ENCODE data around the gene DGKZ. TPM values are rescaled to one million over a fixed set of nuclear protein-coding genes. Genes with fewer than 3 reads are reported as not detected.
A peak's percentile ranks its signal among the peaks of the same experiment; 100 is the strongest.
"Not testable (repeated sequence)": the region's sequence is repeated elsewhere in the genome, so short reads cannot be mapped to it uniquely, and the experiment has no call there.

Gene DGKZ
- total and polyA plus RNA-seq, 5 experiments from 2014 or later = 47.1 to 243 (median 71.0) TPM

DNA sequence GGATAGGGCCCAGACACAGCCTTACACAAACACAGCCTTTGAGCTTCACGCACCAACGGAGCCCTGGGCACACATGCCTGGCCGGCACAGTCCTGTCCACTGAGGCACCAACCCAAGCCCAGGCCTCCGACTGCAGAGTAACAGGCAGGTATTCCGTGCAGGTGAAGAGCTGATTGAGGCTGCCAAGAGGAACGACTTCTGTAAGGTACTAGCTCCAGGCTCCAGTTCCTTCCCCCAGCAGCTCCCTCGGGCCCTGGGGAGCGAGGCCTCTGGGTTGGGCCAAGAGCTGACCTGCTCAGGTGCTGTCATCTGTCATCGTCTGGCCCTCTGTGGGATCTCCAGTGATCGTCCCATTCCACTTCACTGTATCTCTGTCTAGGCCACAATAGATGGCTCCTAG, 31.0 kb downstream of the DGKZ start:
- H3K4me1 Mint-ChIP-seq = peaks cover 12 to 23% (median 15%) of the 10 kb centered on the region in 4 donors
- H3K36me3 Mint-ChIP-seq = peaks cover 0 to 50% (median 8%) of the 10 kb centered on the region in 3 donors
- peak overlapping the region in 4 of 10 donors; percentile 40 to 88 (median 82) for H3K27ac Mint-ChIP-seq
- POLR2A ChIA-PET = interaction anchor here (0.8 to 3.1 kb wide), 5 partner anchors 9 to 32 kb away, joined by 3 to 20 read pairs (median 4); no protein-coding TSS in a partner anchor
- H3K27me3 Mint-ChIP-seq = peaks cover 0 to 3% (median 0%) of the 10 kb centered on the region in 5 donors
- H3K9me3 Mint-ChIP-seq = no peaks in the 10 kb centered on the region
- DNase-seq (no peak), ATAC-seq (no peak)
- no peak overlapping the region for H3K4me3 Mint-ChIP-seq

DNA sequence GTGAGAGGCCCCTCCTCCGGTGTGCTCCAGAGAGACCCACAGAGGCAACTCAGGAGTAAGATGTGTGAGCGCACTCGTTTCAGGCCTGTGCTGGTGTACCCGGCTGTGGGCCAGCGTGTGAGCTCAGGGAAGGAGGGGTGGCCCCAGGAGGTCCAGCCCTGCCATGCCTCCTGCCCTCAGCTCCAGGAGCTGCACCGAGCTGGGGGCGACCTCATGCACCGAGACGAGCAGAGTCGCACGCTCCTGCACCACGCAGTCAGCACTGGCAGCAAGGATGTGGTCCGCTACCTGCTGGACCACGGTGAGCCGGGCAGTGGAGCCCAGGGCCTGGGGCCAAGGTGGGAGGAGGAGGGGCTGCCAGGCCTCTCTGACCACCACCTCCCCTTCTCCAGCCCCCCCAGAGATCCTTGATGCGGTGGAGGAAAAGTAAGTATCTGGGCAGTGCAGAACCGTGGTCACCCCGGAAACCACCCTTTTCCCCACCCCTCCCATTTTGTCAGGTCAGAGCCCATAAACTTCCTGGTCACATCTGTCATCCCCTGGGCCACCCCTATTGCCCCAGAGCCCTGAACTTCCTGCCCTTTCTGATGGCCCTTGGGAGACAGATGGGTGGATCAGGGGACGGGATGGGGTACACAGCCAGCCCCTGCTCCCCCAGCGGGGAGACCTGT, 31.7 kb downstream of the DGKZ start:
- Mint-ChIP-seq H3K27ac (peak overlapping the region; percentile 19 to 91 (median 82)), H3K4me1 (peaks cover 12 to 23% (median 16%) of the 10 kb centered on the region in 4 donors), H3K27me3 (peaks cover 0 to 3% (median 0%) of the 10 kb centered on the region in 5 donors), H3K9me3 (no peaks in the 10 kb centered on the region), H3K4me3 (peak overlapping the region in 9 of 10 donors; percentile 16 to 84 (median 51)), H3K36me3 (peaks cover 0 to 44% (median 8%) of the 10 kb centered on the region in 3 donors)
- POLR2A ChIA-PET = interaction anchor here (1.0 to 3.1 kb wide), 4 partner anchors 10 to 30 kb away, joined by 3 to 20 read pairs (median 6); no protein-coding TSS in a partner anchor
- no peak for ATAC-seq
- DNase-seq = no peak

DNA sequence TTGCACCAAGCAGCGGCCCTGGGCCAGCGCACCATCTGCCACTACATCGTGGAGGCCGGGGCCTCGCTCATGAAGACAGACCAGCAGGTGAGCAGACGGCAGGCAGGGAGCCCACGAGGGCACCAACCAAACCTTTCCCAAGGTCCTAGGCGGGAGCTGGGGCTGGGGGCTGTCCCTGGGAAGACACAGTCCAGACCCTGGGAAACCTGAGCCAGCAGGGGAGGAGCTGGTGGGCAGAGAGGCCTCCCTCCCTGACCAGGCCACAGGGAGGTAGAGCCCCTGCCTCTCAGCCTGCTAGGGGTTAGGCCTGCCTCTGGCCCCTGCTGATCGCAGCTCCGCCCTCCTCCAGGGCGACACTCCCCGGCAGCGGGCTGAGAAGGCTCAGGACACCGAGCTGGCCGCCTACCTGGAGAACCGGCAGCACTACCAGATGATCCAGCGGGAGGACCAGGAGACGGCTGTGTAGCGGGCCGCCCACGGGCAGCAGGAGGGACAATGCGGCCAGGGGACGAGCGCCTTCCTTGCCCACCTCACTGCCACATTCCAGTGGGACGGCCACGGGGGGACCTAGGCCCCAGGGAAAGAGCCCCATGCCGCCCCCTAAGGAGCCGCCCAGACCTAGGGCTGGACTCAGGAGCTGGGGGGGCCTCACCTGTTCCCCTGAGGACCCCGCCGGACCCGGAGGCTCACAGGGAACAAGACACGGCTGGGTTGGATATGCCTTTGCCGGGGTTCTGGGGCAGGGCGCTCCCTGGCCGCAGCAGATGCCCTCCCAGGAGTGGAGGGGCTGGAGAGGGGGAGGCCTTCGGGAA, 32.4 kb downstream of the DGKZ start:
- not testable (repeated sequence) for H3K9me3 Mint-ChIP-seq, DNase-seq, H3K27me3 Mint-ChIP-seq
- Mint-ChIP-seq H3K4me3 (peak overlapping the region; percentile 24 to 84 (median 50)), H3K27ac (peak overlapping the region; percentile 19 to 91 (median 82)), H3K4me1 (peaks cover 12 to 23% (median 16%) of the 10 kb centered on the region in 4 donors), H3K36me3 (peaks cover 0 to 38% (median 8%) of the 10 kb centered on the region in 3 donors)
- peak in 1 of 2 donors; percentile 11 for ATAC-seq
- POLR2A ChIA-PET = interaction anchor here (0.8 to 2.2 kb wide), 5 partner anchors 11 to 34 kb away, joined by 3 to 9 read pairs (median 4); no protein-coding TSS in a partner anchor

DNA sequence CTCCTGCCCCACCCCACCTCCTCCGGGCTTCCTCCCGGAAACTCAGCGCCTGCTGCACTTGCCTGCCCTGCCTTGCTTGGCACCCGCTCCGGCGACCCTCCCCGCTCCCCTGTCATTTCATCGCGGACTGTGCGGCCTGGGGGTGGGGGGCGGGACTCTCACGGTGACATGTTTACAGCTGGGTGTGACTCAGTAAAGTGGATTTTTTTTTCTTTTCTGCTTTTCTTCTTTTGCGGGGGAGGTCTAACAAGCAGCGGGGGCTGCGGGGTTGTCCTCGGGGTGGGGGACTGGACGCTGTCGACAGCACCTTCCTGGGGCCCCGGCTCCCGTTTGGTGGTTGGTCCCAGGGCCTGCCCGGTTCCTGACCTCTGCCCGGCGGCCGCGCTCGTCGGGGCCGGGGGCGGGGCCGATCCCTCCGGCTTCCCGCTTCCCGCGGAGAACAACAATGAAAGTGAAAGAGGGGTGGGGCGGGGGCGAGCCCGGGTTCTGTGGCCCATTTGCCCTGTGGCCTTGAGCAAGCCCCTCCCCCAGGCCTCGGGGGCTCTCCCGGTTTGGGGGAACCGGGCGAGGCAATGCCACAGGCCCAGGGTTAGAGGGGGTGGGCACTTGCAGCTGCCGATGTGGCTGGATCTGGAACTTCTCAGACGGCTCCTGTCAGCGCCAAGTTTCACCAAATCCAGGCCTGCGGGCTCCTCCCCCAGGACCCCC, 33.2 kb downstream of the DGKZ start:
- Mint-ChIP-seq H3K9me3 (no peaks in the 10 kb centered on the region), H3K27ac (peak overlapping the region; percentile 34 to 88 (median 76)), H3K27me3 (peaks cover 1 to 11% (median 4%) of the 10 kb centered on the region in 5 donors), H3K36me3 (peaks cover 0 to 30% (median 10%) of the 10 kb centered on the region in 3 donors), H3K4me3 (peak overlapping the region; percentile 74 to 84 (median 79)), H3K4me1 (peaks cover 12 to 23% (median 16%) of the 10 kb centered on the region in 4 donors)
- DNase-seq (peak in 9 of 10 donors; percentile 15 to 75 (median 44)), ATAC-seq (peak; percentile 45 to 46)
- POLR2A ChIA-PET = interaction anchor here (0.8 to 2.2 kb wide), 6 partner anchors 12 to 35 kb away, joined by 3 to 9 read pairs (median 4); no protein-coding TSS in a partner anchor

DNA sequence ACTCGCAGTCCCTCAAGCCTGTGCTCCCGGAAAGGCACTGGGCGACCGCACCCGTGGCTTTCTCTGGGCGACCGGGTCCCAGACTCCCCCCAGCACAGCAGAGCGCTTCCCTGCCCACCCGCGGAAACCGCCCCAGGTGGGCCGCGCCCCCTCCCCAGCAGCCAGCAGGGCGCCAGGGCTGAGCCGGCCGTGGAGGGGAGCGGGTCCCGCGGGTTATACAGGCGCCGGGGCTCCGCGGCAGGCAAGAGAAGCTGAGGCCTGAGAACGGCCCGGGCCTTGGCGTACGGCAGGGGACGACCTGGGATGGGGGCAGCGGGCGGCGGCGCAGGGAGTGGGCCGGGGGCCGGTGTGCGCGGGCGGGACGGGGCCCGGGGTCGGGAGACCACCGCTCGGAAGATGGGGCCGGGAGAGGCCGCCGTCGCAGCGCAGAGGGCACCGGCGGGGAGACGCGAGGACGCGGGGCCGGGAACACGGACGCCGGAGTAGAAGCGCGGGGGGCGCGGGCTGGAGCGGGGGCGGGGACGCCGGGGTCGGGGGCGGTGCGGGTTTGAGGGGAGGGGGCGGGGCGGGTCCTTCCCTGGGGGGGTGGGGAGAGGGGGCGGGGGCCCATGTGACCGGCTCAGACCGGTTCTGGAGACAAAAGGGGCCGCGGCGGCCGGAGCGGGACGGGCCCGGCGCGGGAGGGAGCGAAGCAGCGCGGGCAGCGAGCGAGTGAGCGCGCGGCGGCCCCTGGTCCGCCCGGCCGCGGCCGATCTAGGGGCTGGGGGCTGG, 34.0 kb downstream of the DGKZ start, which contains the start of gene MDK:
Gene MDK, plus strand, starts transcription at position 622 of the 771 bp plus-strand sequence. CDS start 389 bp downstream, outside the sequence.
- H3K4me1 Mint-ChIP-seq = peaks cover 12 to 23% (median 16%) of the 10 kb centered on the region in 4 donors
- H3K4me3 Mint-ChIP-seq = peak within 1 kb of the TSS; percentile 71 to 89 (median 82)
- ATAC-seq (peak; percentile 24 to 33), DNase-seq (no peak)
- H3K36me3 Mint-ChIP-seq = peaks cover 0 to 25% (median 10%) of the 10 kb centered on the region in 3 donors
- no peaks in the 10 kb centered on the region for H3K9me3 Mint-ChIP-seq
- H3K27me3 Mint-ChIP-seq = peaks cover 5 to 17% (median 11%) of the 10 kb centered on the region in 5 donors
- POLR2A ChIA-PET = interaction anchor here (1.1 to 2.2 kb wide), 5 partner anchors 13 to 36 kb away, joined by 3 to 9 read pairs (median 4); no protein-coding TSS in a partner anchor
- H3K27ac Mint-ChIP-seq = peak within 1 kb of the TSS in 8 of 10 donors; percentile 15 to 85 (median 76)

DNA sequence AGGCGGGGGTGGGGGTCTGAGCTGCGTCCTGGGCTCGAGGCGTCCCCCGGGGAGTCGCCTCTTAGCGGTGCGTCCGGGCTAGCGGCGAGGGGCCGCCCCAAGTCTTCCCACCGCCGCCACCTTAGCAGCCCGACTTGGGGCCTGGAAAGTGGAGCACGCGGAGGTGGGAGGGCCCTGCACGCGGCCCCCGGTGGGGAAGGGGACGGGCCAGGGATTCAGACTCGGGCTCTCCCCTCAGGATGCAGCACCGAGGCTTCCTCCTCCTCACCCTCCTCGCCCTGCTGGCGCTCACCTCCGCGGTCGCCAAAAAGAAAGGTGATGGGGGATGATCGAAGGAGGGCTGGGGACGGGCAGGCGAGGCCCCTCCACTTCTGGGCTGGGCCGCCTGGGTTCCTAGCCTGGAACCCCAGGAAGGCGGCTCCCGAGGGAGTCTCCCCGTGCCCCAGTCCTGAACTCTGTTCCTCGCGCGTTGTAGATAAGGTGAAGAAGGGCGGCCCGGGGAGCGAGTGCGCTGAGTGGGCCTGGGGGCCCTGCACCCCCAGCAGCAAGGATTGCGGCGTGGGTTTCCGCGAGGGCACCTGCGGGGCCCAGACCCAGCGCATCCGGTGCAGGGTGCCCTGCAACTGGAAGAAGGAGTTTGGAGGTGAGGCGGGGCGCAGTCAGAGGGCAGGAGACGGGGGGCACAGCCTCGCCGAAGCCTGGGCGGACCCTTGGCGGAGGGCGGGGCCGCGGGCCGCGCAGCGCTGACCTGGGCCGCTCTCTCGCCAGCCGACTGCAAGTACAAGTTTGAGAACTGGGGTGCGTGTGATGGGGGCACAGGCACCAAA, 34.8 kb downstream of the DGKZ start:
- peaks cover 0 to 20% (median 10%) of the 10 kb centered on the region in 3 donors for H3K36me3 Mint-ChIP-seq
- POLR2A ChIA-PET = no interaction called here
- ATAC-seq (peak; percentile 23 to 32), DNase-seq (peak in 1 of 10 donors; percentile 35)
- peaks cover 12 to 23% (median 17%) of the 10 kb centered on the region in 4 donors for H3K4me1 Mint-ChIP-seq
- no peak overlapping the region for H3K27ac Mint-ChIP-seq
- H3K27me3 Mint-ChIP-seq = peaks cover 11 to 25% (median 19%) of the 10 kb centered on the region in 5 donors
- H3K4me3 Mint-ChIP-seq = peak overlapping the region; percentile 71 to 89 (median 79)
- no peaks in the 10 kb centered on the region for H3K9me3 Mint-ChIP-seq

DNA sequence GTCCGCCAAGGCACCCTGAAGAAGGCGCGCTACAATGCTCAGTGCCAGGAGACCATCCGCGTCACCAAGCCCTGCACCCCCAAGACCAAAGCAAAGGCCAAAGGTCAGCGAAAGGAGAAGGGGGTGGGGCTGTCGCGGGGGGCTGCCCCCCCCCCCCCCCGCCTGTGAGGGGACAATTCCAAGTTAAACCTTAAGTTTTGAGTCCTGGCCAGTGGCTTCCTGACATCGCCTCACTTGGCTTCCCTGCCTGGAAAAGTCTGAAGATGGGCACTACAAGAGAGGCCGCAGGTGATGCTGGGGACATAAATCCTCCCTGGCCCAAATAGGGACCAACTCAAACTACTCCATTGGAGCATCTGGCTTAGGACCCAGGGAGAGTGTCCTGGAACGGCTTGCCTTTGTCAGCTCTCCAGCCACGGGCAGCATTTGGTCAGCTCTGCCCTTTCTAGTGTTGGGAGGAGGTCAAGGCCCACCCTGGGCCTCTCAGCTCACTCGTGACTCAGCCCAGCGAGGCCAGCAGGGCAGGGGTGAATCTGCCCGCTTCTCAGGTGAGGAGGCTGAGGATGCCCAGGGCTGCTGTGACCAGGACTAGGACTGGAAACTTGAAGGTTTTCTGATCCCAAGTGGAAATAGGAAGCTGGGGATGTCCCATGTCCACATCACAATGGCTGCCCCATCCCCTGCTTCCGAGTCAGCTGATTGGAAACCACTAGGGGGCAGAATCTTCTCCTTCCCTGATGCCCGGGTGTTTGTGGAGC, 35.6 kb downstream of the DGKZ start:
- Mint-ChIP-seq H3K4me3 (peak overlapping the region in 7 of 10 donors; percentile 15 to 84 (median 33)), H3K27ac (no peak overlapping the region), H3K36me3 (peaks cover 0 to 12% (median 3%) of the 10 kb centered on the region in 3 donors), H3K4me1 (peaks cover 12 to 30% (median 15%) of the 10 kb centered on the region in 4 donors), H3K27me3 (peaks cover 11 to 32% (median 23%) of the 10 kb centered on the region in 5 donors), H3K9me3 (no peaks in the 10 kb centered on the region)
- no peak for DNase-seq
- peak in 1 of 2 donors; percentile 1 for ATAC-seq
- POLR2A ChIA-PET = interaction anchor here (0.7 kb wide), 1 partner anchor 34 kb away, joined by 4 read pairs; no protein-coding TSS in a partner anchor

DNA sequence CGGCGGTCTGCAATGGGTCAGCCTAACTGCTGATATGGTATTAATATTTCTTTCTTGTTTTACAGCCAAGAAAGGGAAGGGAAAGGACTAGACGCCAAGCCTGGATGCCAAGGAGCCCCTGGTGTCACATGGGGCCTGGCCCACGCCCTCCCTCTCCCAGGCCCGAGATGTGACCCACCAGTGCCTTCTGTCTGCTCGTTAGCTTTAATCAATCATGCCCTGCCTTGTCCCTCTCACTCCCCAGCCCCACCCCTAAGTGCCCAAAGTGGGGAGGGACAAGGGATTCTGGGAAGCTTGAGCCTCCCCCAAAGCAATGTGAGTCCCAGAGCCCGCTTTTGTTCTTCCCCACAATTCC, 36.1 kb downstream of the DGKZ start:
- Mint-ChIP-seq H3K9me3 (no peaks in the 10 kb centered on the region), H3K4me3 (peak overlapping the region; percentile 9 to 67 (median 30)), H3K27me3 (peaks cover 16 to 37% (median 28%) of the 10 kb centered on the region in 5 donors), H3K36me3 (peaks cover 0 to 7% (median 2%) of the 10 kb centered on the region in 3 donors), H3K27ac (no peak overlapping the region), H3K4me1 (peaks cover 18 to 36% (median 19%) of the 10 kb centered on the region in 4 donors)
- POLR2A ChIA-PET = interaction anchor here (0.7 kb wide), 1 partner anchor 35 kb away, joined by 4 read pairs; no protein-coding TSS in a partner anchor
- DNase-seq (no peak), ATAC-seq (no peak)

DNA sequence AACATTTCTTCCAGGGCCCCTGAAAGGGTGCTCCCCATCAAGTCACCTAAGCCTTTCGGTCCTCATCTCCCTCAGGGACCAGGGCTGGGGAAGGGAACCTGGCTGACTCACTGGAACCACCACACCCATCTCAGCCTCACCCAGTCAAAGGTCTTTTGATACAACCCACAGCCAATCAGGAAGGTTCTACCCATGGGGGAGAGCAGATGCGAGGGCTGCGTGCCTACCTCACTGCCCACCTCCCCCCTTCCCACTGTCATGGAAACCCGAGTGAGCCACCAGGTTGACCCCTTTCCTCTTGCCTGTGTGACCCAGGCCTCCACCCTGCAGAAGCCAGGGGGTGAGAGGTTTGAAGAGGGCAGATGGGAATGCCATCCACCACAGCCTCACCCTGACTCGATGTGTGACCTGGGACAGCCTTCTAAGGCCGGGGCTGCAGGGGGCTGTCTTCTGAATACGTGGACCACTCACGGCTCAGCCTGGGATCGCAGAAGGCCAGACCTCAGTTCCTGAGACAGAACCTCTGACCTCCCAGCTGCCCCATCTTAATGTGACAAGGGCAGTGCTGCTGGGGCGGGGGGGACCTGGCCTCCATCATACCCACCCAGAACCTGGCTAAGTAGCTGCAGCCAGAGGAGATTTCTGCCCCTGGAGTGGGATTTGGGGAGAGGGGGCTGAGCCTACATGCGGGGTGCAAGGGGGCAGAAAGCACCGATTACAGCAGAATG, 36.9 kb downstream of the DGKZ start:
- DNase-seq (no peak), ATAC-seq (no peak)
- POLR2A ChIA-PET = interaction anchor here (0.7 kb wide), 1 partner anchor 36 kb away, joined by 4 read pairs; no protein-coding TSS in a partner anchor
- peak overlapping the region in 2 of 10 donors; percentile 26 to 67 for H3K4me3 Mint-ChIP-seq
- peaks cover 21 to 45% (median 31%) of the 10 kb centered on the region in 5 donors for H3K27me3 Mint-ChIP-seq
- no peak overlapping the region for H3K27ac Mint-ChIP-seq
- no peaks in the 10 kb centered on the region for H3K9me3 Mint-ChIP-seq
- H3K36me3 Mint-ChIP-seq = peaks cover 0 to 5% (median 2%) of the 10 kb centered on the region in 3 donors
- peaks cover 16 to 34% (median 20%) of the 10 kb centered on the region in 4 donors for H3K4me1 Mint-ChIP-seq

Data from naive thymus-derived CD8-positive, alpha-beta T cell (primary cell).